GM19025 (cell line): Measurements from ENCODE around the gene NLGN3.
A peak's percentile ranks its signal among the peaks of the same experiment; 100 is the strongest.
"Not testable (repeated sequence)": the region's sequence is repeated elsewhere in the genome, so short reads cannot be mapped to it uniquely, and the experiment has no call there.

Experiments
- ATAC-seq: cut with Tn5 transposase; IDR thresholded peaks from one replicate; pipeline ENCODE4 v1.9.1; 2021; ENCODE audit warnings: mild to moderate bottlenecking, low read depth, moderate library complexity; ENCODE audit not compliant: unreplicated experiment

Gene NLGN3

DNA sequence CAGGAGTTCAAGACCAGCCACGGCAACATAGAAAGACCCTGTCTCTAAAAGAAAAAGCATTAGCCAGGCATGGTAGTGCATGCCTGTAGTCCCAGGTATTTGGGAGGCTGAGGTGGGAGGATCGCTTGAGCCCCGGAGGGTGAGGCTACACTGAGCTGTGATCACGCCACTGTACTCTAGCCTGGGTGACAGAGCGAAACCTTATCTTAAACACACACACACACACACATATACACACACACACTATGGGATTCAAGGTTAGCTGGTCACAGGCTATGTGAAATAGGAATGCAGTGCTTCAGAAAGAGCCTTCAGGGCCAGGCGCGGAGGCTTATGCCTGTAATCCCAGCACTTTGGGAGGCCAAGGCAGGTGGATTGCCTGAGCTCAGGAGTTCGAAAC, 23.5 kb downstream of the NLGN3 start:
- no peak for ATAC-seq

GRCh38 chrX:71169586-71169985, 24.9 kb downstream of the NLGN3 start:
- no peak for ATAC-seq

GRCh38 chrX:71170660-71171059, 26.0 kb downstream of the NLGN3 start:
- no peak for ATAC-seq

GRCh38 chrX:71171110-71171801, 26.6 kb downstream of the NLGN3 start:
- no peak for ATAC-seq

- ATAC-seq = no peak
These were observed 28.8 kb downstream of the NLGN3 start for GRCh38 chrX:71173440-71173839.

GRCh38 chrX:71174795-71175194, 30.2 kb downstream of the NLGN3 start:
- ATAC-seq = no peak

DNA sequence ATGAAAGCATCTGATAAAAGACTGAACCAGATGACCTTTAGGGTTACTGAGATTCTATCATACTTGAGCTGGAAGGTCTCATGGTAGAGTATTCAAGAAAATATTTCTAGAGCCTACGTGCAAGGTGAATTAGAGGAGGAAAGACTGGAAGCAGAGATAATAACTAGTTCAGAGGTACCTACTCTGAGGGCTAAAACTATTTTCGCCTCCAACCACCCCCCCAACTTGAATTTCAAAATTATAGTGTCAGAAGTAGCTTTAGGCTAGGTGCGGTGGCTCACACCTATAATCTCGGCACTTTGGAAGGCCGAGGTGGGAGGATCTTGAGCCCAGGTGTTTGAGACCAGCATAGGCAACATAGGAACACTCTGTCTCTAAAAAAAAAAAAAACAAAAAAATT, 30.9 kb downstream of the NLGN3 start:
- ATAC-seq = no peak

- no peak for ATAC-seq
These were observed 32.7 kb downstream of the NLGN3 start for GRCh38 chrX:71177327-71177726.

GRCh38 chrX:71178908-71179307, 34.3 kb downstream of the NLGN3 start:
- ATAC-seq = no peak

GRCh38 chrX:71180579-71181265, 36.1 kb downstream of the NLGN3 start:
- ATAC-seq = not testable (repeated sequence)

GRCh38 chrX:71181558-71181909, 36.9 kb downstream of the NLGN3 start:
- ATAC-seq = peak; percentile 45

- peak; percentile 82 for ATAC-seq
These were observed 37.5 kb downstream of the NLGN3 start for GRCh38 chrX:71181910-71182799.

DNA sequence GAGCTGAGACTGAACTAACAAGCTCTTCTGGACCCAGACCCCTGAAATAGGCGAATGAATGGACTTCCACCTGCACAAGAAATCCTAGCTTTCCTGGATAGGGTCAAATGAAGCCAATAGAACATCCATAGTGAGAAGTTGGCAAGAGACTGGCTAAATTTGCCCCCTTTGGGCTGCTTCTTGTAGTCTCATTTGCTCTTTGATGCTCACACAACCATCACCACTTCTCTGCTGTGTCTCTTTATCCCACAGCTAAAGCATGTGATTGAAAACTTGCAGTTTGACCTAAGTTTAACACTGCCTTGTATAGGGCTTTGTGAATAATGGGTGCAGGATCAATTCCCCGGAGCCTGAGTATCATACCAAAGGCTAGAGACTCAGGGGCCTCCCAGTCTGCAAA, 38.2 kb downstream of the NLGN3 start:
- no peak for ATAC-seq

GRCh38 chrX:71183341-71183740, 38.7 kb downstream of the NLGN3 start:
- no peak for ATAC-seq

DNA sequence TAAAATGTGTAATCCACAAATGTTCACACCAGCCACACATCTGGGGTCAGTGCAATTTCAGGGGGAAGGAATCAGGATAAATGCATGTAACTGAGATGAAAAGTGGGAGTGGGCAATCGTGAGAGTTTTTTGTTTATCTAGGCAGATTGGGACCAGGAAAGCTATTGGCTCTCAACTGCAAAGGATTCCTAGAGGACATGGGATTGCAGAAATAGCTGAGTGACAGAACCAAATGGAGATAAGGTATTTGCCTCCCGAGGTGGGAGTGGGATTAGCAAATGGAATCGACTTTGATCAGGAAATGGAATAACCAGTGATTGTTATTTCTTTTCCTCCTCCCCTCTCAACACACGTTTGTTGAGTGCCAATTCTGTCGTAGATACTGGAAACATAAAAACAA, 39.5 kb downstream of the NLGN3 start:
- ATAC-seq = no peak

GRCh38 chrX:71184803-71185495, 40.3 kb downstream of the NLGN3 start:
- no peak for ATAC-seq

- no peak for ATAC-seq
These were observed 46.6 kb downstream of the NLGN3 start for GRCh38 chrX:71191248-71191647.

DNA sequence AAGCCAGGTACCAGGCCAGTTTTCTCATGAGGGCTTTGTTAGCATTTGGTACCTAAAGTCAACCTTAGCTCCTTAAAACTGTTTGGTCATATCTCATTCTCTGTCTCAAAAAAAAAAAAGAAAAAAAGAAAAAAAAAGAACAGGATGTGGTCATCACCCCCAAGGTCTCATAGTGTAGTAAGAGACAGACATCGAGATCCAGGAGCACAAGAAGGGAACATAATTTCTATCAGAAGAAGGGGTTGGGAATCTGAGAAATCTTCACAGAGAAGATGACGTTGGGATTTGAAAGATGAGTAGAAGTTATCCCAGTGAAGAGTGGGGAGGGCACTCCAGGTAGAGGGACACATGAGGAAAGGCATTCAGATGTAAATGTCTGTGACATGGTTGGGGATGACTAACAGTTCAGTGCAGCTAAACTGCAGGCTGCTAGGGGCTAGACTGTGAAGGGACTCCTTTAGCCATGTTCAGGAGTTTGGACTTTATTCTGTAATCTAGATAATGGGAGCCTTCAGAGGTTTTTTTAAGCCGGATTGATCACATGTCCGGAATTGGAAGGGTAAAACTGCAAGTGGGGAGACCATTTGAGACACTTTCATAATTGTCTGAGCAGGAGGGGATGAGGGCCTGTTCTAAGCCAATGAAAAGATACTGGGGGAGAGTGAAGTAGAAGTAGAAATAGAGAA, 51.5 kb downstream of the NLGN3 start:
- ATAC-seq = peak; percentile 48

- peak; percentile 65 for ATAC-seq
These were observed 53.4 kb downstream of the NLGN3 start for GRCh38 chrX:71198066-71198465.
